ENCODE measurements around the gene CD44.

Gene CD44

GRCh38 chr11:35271031-35271430, 132.1 kb downstream of the CD44 start:
- no peak for DNase-seq

GRCh38 chr11:35272391-35272902, 133.5 kb downstream of the CD44 start:
- DNase-seq: peak; percentile 71 to 73

GRCh38 chr11:35274909-35275785, 136.2 kb downstream of the CD44 start:
- no peak for DNase-seq

- DNase-seq: no peak
Measured at GRCh38 chr11:35275786-35276170, 136.8 kb downstream of the CD44 start.

- peak in 1 of 2 experiments; percentile 43 for DNase-seq
Measured at GRCh38 chr11:35276396-35277145, 137.6 kb downstream of the CD44 start.

GRCh38 chr11:35277827-35278226, 138.9 kb downstream of the CD44 start:
- no peak for DNase-seq

GRCh38 chr11:35280727-35281126, 141.8 kb downstream of the CD44 start:
- DNase-seq: no peak

GRCh38 chr11:35281169-35281688, 142.3 kb downstream of the CD44 start:
- no peak for DNase-seq

All from activated T-cell treated with anti-CD3 and anti-CD28 coated beads, Interleukin-2, amount 50 U/mL, for 48 hours (primary cell).